Activated CD8-positive, alpha-beta memory T cell treated with anti-CD3 and anti-CD28 coated beads for 36 hours (primary cell): ENCODE measurements around the gene HOXC9. TPM values are rescaled to one million over a fixed set of nuclear protein-coding genes. Genes with fewer than 3 reads are reported as not detected.

Experiments
- CTCF ChIA-PET: fragments of 350-600 bp; sonication (Branson Sonifier 250); formaldehyde crosslinking; loops from one replicate; lab custom pipeline; 2021; ENCODE audit warnings: antibody characterized with exemption; lab: Charles Lee
- POLR2A ChIA-PET: fragments of 350-600 bp; sonication (Branson Sonifier 250); formaldehyde crosslinking; loops from one replicate; lab custom pipeline; 2021; ENCODE audit warnings: antibody characterized with exemption; lab: Charles Lee
- total RNA-seq, 2 experiments: library from RNA; stranded (reverse); gene quantifications; one replicate each; pipeline ENCODE4 v1.2.3, GENCODE V29; 2021

Gene HOXC9
- total RNA-seq, 2 experiments from 2014 or later: not detected

DNA sequence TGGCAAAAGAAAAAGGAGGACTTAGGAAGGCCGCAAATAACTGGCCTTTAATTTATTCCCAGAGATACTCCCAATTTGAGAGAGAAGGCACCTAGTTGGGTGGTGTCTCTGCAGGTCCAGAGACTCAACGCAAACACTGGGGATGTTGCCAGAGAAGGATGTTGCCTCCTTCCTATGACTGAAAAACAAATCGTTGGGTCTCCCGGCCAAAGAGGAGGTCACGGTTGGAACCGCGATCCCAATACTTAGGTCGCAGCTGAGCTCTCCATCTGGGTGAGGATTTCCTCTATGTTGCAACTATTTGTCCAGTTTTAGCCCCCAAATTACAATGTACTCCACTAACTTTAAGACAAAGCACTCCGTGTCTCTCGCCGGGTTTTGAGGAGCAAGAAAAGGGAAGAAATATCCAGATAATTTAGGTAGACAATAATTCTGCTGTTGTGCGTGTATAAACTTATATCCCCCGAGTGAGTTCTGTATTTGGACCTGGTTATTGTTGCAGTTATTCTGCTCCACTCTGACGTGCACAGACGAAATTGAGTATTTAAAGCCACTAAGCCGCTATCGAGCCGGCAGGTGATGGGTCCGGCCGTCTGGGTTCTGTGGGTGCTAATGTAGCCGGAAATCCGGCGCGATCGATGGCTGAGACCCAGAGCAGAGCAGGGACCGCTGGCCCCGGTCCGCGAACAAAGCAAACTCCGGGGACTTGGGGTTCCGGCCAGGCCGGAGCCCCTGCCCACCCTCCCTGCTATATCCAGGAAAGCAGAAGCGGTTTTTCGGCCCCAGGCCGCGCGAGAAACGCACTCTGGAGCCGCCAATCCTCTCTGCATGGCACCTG, 39.6 kb upstream of the HOXC9 start:
- ChIA-PET CTCF (no interaction called here), POLR2A (no interaction called here)

DNA sequence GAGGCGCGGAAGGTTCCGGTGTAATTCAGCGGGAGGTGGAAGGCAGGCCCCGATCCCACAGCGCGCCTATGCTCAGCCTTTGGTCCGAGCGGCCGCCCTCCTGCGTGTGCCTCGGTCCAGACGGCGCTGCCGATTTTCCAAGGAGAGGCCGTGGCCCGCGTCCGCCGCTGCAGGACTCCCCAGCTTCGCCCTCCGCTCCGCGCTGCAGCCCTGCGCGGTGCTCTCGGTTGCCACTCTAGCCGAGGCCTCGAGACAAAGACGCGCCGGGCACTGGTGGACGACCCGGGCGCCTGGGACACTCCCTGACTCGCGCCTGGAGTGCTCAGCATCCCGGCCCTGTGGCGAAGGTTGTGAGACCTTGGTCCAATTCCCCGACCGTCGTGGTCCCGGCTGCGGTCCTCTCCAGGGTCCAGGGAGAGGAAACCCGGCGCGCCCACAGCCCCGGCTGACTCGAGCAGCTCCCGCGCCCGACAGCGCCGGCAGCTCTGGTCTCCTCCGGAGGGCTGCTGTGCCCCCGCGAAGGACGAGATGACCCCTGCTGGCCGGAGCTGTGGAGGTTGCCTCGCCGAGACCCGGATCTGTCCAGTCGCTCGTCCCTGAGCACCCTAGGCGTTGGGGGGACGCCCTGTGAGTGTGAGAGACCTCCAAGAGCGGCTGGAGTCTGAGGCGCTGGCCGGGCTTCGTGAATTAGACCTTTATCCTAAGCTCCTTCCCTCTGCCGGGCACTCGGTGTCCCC, 38.8 kb upstream of the HOXC9 start:
- CTCF ChIA-PET: no interaction called here

DNA sequence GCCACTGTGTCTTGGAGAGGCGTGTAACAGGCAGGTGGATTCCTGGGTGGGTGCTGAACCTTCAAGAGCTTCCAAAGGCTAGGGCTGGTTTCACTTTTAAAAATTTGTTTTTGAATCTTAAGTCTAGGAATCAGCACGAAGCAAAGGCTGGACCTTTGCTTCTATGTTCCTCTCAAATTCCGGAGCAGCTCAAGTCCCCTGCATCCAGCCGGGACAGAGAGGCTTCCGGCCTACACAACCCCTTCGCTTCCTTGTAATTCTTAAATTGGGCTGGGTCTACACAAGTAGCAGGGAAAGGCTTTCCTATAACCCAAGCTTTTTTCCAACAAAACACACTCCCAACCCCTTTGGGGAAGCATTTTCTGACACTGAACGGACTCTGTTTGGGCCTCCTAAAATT, 37.0 kb upstream of the HOXC9 start:
- POLR2A ChIA-PET: no interaction called here
- CTCF ChIA-PET: no interaction called here

More for the DNA sequence above, 38.8 kb upstream of the HOXC9 start:
- POLR2A ChIA-PET: no interaction called here

DNA sequence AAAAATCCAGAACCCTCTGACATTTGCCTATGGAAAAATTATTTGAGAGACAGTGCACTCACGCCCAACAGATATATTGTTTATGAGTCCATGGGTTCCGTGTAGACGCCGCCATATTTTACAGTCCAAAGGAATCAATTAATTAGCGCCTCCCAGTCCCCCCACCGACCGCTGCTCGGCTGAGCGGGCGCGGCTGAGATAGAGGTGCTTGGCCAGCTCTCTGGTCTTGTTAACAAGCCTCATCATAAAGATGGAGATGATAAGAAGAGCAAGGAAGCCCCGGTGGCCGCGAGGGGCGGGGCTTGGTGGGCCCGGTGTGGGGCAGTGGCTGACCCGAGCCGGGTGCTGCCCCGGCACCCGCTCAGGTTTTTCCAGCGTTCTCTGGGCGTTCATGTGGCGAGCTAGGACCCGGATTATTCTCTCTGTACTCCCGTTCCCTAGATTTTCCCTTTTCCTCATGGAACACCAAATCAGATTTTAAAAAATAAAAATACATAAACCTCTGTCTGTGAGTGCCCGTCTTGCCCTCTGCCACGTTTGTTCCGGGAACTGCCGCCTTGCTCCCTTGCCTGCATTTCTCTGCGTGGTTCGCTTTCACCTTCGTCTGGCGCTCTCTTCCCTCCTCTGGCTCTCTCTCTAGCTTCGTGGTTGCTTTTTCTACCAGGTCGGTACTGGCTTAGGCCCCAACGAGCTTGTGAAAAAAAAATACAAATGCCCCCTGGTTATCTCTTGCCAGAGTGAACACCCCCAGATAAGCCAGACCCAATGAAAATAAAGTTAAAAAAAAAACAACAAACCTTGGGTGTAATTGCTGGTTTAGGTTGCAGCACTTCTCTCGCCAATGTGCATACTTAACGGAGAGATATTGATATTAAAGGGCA, 36.3 kb upstream of the HOXC9 start:
- ChIA-PET CTCF (interaction anchor here (1.3 kb wide), 1 partner anchor 43 kb away, joined by 4 read pairs; no protein-coding TSS in a partner anchor), POLR2A (no interaction called here)

DNA sequence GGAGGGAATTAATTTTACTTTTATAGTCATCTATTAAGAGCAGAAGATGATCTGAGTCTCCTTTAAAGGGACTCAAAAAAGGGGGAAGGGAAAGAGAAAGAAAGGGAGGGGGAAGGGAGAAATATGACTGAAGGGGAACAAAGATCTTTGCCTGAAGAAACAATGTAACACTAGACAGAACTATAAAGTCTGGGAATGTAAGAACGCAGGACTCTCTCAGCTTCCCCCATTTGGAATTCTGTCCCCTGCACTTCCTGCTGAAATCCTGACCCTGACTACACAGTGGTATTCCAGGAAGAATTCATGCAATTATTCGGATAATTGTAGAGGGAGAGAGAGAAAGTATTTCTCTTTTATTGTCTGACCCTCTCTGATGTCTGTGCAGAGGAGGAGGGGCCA, 35.6 kb upstream of the HOXC9 start:
- CTCF ChIA-PET: interaction anchor here (1.3 kb wide), 1 partner anchor 42 kb away, joined by 4 read pairs; no protein-coding TSS in a partner anchor
- POLR2A ChIA-PET: no interaction called here

DNA sequence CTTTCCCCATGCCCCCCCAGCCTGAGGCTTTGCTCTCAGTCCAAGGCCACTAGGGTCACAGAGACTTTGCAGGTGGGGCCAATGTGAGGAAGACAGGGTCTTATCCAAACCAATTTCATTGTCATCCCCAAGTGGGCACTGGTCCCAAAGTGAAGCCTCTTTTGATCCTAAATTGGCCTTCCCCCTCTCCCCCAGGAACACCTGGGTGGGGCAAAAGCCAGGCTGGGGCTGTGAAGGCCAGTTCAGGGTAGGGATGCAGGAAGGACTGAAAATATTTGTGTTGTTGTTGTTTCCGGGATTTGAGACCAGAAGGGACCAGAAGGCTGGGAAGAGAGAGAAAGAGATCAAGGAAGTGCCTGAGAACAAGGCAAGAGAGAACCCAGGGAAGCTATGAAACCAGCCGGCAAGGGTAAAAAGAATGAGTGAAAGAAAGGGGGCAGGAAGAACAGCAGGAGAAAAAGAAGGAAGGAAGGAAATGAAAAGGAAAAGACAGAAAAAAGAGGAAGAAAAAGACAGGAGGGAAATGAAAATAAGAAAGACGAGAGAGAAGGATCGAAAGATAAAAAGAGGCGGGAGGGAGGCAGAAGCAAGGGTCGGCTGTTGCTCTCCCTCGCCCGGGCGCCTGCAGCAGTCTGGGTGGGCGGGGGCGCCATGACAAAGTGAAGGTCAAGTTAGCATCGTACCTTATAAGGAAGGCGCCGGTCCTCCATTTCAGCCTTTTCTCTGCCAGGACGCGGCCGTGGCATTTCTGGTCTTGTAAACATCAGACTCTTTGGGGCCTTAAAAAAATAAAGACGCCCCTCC, 34.5 kb upstream of the HOXC9 start:
- ChIA-PET CTCF (no interaction called here), POLR2A (no interaction called here)

DNA sequence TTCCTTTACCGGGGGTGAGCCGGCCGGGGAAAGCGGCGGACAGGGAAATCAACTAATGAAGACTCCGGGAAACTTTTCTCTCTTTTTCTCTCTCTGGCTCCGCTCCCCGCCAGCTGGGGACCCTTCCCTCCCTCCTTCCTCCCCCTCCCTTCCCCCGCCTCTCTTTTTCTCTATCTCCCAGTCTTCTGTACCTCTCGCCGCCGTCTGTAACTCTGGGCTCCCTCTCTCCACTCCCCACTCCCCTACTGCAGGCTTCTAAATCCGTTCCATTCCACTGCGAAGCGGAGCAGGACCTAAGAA, 33.9 kb upstream of the HOXC9 start:
- CTCF ChIA-PET: no interaction called here
- POLR2A ChIA-PET: no interaction called here

DNA sequence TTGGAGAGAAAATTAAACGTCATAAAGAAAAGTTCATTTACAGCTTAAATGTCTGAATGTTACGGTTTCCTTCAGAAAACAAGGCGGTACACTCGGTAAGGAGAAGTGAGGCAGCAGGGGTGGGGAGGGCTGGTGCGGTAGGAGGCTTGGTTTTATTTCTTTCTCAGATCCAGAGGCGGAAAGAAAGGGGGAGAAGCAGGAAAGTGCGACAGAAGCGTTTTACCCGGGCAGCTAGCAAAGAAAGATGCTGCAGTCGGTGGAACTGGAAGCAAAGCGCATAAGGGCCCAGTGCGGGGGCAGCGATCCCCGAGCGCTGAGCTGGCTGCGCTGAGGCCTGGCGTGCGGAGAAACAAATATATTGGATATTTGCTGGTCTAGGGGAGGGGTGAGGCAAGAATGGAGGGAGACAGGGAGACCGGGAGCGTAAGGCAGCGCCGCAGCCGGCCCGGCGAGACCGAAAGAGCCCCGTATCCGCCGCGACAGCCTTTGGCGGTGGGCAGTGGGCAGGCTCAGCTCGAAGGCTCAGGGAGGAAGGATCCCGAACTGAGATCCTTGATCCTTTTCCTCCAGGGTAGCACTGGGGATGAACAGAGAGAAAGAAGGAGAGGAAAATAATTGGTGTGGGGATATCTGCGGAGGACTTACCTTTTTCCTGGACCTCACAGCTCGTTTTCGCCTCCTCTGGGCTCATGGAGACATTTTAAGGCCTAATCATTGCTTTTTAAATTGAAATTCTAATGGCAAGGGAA, 33.4 kb upstream of the HOXC9 start:
- CTCF ChIA-PET: no interaction called here

DNA sequence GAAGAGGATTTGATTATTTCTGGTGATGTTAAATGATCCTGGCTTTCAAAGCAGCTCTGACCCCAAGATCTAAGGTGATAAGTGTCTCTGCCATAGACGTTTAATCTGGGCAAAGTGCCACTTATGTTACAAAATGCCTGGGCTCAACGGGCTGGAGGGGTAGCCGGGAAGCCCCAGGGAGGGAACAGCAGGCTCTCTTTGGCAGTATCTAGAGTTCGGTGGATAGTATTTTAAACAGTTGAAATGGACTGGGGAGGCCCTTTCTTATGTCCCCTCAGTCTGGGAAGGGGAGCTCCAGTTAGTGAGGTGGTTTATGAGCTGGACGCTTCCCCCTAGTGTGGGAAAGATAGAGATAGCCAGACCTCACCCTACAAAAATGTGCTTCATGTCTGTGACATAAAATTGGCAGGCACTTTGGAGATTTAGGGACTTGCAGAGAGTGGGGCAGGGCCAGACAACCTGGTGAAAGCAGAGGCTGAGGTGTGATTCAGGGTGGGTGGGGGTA, 32.5 kb upstream of the HOXC9 start:
- ChIA-PET CTCF (no interaction called here), POLR2A (no interaction called here)

More for the DNA sequence above, 33.4 kb upstream of the HOXC9 start:
- POLR2A ChIA-PET: no interaction called here

DNA sequence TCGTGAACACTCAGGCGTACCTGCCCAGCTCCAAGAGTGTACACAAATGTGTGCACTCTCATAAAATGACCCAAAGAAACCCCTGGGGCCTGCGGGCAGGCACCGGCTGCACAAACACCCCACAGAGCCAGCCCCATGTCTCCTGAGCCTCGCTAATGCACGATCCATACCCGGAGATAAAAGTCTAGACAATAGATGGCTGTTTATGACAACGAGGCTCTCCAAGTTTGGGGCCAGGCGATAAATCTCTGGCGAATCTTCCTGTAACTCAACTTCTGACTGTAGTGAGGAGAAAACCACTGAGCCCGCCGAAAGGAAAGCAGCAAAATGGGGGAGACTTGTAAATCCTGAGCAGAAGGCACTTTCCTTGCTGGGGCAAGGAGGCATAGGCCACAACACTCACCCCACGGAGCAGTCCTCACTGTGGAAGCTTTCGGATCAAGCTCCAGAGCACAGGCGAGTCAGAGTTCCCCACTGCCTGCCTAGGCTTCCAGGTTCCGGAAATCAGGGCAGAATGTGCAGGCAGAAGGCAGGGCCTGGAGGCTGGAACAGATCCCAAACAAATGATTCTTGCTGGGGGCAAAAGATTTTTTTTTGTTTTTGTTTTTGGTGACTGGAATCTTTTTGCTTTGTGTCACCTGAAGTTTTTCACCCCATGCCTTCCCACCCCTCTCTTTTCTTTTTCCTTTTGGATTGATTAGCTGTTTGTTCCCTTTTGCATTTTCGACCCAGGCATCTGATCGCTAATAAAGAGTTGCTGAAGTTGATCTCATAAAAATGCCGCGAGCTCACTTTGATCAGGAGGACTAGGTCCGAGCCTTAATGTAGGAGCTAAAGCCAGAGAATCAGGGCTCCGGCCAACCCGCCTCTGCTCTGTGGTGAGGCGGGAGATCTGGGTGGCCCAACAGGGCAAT, 31.5 kb upstream of the HOXC9 start:
- POLR2A ChIA-PET: no interaction called here

DNA sequence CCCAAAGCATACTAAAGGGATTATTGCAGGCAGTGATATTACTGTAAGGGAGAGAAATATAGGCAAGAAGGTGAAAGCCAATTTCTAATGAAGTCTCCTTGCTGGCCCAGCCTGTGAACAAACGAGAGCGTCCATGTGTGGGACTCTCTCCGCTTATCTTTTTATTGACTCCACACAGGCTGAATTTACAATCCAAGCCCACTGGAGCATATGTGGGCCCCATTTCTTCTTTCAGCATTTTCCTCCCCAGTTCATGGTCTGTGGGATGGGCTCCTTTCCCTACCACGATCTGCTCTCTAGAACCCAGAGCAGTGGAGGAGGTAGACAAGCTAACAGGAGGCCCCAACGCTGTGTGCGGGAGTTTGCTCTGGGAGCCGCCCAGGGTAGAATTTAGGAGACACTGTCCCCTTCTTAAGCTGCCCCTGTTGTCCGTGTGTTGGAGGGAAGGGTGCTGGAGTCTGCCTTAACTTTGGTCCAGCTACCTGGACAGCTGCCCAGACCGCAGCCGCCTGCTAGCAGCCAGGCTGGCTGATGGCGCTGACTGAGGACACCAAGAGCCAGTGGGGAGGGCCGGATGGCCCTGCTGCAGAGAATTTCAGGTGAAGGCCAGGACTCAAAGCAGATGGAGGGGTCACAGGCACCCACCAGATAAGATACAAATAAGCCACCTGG, 30.2 kb upstream of the HOXC9 start:
- ChIA-PET POLR2A (no interaction called here), CTCF (no interaction called here)

More for the DNA sequence above, 31.5 kb upstream of the HOXC9 start:
- CTCF ChIA-PET: no interaction called here

DNA sequence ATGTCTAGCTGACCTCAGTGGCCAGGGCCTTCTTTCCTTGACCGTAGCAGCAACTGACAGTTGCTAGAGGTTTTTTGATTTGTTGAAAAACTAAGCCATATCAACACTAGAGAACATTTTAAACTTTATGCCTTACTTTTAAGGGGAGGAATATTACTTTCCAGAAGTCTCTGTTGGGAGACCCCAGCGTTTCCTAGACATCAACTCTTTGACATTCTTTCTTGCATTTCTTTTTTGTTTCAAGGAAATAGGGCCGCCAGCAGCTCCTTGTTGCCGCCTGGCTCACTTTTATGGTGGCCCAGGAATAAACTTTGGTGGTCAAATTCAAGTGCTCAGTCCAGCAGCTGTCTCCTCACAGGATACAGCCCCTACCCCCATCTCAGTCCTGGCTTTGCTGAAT, 29.5 kb upstream of the HOXC9 start:
- POLR2A ChIA-PET: no interaction called here
- CTCF ChIA-PET: no interaction called here

DNA sequence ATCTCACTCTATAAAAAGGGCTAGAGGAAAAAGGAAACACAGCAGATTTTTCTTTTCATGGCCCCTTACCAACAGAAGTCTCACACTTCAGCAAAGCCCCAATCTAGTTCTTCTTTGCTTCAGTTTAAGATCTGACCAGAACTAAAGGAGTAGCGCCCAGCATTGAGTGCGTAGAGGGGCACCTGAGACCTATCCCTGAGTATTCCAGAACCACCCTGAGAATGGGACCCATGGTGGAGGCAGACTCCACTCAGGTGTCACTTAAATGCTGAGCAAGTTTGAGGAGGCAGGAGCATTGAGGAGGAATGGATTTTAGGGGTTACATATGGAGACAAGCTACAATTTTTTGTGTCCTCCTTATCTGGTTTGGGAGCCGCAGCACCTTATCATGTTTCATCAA, 28.8 kb upstream of the HOXC9 start:
- CTCF ChIA-PET: interaction anchor here (1.3 kb wide), 1 partner anchor 43 kb away, joined by 3 read pairs; no protein-coding TSS in a partner anchor
- POLR2A ChIA-PET: no interaction called here

DNA sequence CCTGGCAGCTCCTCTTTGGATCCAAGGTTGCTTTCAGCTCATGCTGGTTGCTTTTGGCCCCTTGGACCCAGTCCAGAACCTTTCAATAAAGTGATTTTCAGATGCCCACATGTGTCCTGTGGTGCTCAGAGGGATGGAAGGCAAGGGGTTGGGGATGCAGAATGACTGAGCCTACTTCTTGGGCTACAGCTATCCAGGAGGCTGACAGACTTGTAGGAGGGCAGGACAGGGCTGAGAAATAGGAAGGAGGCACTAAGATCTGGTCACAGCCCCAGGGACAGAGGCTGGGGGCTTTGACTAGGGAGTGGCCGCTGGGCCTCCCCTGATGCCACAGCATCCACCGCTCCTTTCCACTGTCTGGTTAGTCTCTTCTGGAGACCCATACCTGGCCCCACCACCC, 28.3 kb upstream of the HOXC9 start:
- ChIA-PET CTCF (interaction anchor here (1.3 kb wide), 1 partner anchor 44 kb away, joined by 3 read pairs; no protein-coding TSS in a partner anchor), POLR2A (no interaction called here)

DNA sequence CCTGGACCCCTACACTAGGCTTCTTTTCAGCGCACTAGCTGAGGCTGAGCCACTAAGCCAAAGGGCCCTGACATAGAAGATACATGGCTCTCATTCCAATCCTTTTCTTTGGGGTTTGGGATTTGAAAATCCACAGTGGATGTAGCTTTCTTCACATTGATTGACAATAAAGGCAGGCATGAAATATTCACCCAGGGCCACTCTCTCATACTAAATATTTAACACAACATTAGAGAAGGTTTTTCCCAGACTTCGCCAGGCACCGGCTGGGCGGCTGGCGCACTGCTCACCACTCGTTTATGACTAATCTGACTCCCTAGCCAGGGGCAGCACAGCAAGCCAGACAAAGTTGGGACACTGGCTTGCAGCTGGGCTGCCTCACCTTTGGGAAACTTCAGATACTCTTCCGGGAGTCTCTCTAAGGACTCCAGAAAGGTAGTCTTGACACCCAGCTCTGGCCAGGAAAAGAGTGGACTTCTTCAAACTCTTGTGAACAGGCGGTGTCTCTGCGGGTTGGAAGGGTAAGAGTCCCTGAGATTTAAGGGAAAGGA, 27.7 kb upstream of the HOXC9 start:
- ChIA-PET CTCF (interaction anchor here (0.8 to 1.3 kb wide), 3 partner anchors 14 to 60 kb away, joined by 3 to 6 read pairs (median 4); no protein-coding TSS in a partner anchor), POLR2A (no interaction called here)

DNA sequence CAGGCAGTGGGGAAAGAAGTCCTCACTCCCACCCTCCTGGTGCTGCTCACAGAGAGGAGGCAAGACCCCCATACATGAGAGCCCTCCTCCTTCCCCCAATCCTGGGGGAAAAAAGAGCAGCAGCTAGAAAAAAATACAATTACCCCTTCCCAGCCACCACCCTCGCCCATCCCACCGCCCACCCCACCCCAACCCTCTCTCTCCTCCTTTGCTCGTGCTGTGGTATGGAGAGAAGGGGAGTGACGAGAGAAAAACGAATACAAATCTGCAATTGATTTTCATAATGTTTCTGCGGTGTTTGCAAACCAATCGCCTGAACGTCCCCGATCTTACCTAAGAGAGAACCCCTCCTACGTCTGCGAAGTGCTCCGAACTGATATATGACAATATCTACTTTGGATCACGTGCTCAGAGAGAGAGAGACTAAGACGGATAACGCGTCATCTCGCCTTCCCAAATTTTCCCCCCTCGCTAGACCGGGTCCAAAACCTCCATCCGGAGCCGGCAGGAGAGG, 27.2 kb upstream of the HOXC9 start, which contains the start of gene HOXC11:
TSS of gene HOXC11 (plus strand) at position 405 of the 514 bp plus-strand sequence. CDS start 116 bp downstream, outside the sequence.
- POLR2A ChIA-PET: no interaction called here
- CTCF ChIA-PET: interaction anchor here (0.8 to 1.0 kb wide), 2 partner anchors 13 to 60 kb away, joined by 4 to 6 read pairs; no protein-coding TSS in a partner anchor
